ENCODE measurements around the gene NTPCR. TPM values are rescaled to one million over a fixed set of nuclear protein-coding genes. Genes with fewer than 3 reads are reported as not detected.

Gene NTPCR
- total RNA-seq, 2 experiments from 2014 or later: 30.4 to 35.0 TPM

- POLR2A ChIA-PET: interaction anchor here (0.6 kb wide), 1 partner anchor 172 kb away, joined by 3 read pairs; no protein-coding TSS in a partner anchor
- H3K27ac Mint-ChIP-seq: no peak overlapping the region
These were observed 2.4 kb downstream of the NTPCR start for GRCh38 chr1:232952514-232953499.

DNA sequence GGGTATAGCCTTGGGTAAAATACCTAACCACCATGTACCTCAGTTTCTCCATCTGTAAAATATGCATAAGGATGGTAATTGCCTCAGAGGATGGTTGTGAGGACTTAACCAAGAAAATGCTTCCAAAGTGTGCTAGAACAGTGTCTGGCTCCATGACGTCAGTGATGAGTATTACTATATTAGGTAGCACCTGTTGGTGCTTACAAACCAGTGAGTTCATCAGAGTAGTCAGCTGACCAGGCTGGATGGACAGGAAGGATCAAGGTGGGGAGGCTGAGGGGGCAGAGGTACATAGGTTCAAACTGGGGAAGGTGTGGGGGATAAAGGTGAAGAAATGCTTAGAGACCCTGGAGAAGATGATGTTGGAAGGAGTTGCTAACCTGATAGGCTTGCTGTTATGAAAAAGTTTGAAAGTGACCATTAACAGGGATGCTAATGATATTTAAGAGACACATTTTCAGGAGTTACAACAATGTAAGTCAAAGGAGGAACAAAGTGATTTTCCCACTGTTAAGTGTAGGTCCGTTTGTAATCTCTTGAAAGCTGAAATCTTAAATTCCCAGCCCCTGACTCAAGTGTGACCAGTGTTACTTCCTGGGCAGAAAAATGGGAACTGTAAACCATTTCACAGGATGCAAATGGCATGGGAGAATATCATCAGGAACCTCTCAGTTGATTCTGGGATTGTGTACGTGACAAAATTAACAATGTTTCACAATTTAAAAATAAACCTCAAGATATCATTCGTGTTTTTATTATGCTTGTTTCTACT is 4.4 kb downstream of the NTPCR start:
- peaks cover 25% of the 10 kb centered on the region for H3K4me1 Mint-ChIP-seq (ENCODE audit: low read depth)
- CTCF ChIA-PET: no interaction called here
- intact Hi-C loops (cut with micrococcal nuclease): loop anchor here (10.0 kb wide), 1 partner anchor 320 kb away; the partner anchor contains the start of gene SIPA1L2
- ATAC-seq (no peak), DNase-seq (no peak)
- H3K36me3 Mint-ChIP-seq (ENCODE audit: low read depth): peaks cover 34% of the 10 kb centered on the region
- POLR2A ChIA-PET: no interaction called here
- no peaks in the 10 kb centered on the region for H3K27me3 Mint-ChIP-seq
- no peak overlapping the region for H3K4me3 Mint-ChIP-seq
- no peak overlapping the region for H3K27ac Mint-ChIP-seq
- TF ChIP-seq CTCF (IDR thresholded peaks at IDR 0.05): no peak
- H3K9me3 Mint-ChIP-seq: no peaks in the 10 kb centered on the region

More at GRCh38 chr1:232952514-232953499, 2.4 kb downstream of the NTPCR start:
- Mint-ChIP-seq H3K9me3 (no peaks in the 10 kb centered on the region), H3K4me1 (ENCODE audit: low read depth) (peaks cover 33% of the 10 kb centered on the region), H3K27me3 (no peaks in the 10 kb centered on the region), H3K4me3 (no peak overlapping the region), H3K36me3 (ENCODE audit: low read depth) (peaks cover 16% of the 10 kb centered on the region)
- intact Hi-C loops (cut with micrococcal nuclease): loop anchor here (10.0 kb wide), 1 partner anchor 318 kb away; the partner anchor contains the start of gene SIPA1L2
- TF ChIP-seq CTCF (IDR thresholded peaks at IDR 0.05): peak; percentile 76
- ATAC-seq (no peak), DNase-seq (peak; percentile 37)
- CTCF ChIA-PET: interaction anchor here (0.7 to 3.1 kb wide), 9 partner anchors 8 to 1356 kb away, joined by 3 to 17 read pairs (median 3); no protein-coding TSS in a partner anchor

DNA sequence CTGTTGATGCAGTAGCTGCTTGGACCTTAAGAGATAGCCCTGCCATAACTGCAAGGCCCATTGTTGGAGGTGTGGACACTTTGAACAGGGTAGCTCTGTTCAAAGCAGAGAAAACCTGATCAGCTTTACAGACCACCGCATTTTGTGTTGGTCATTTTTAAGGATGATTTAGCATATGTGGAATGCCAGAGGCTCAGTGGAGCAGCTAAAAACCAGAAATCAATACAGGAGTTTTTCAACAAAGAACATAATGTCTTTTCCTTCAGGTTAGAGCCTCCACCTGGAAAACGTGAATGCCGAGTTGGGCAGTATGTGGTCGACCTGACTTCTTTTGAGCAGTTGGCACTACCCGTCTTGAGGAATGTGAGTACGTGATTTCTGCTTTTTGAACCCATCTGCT is 5.7 kb downstream of the NTPCR start:
- peaks cover 25% of the 10 kb centered on the region for H3K4me1 Mint-ChIP-seq (ENCODE audit: low read depth)
- H3K4me3 Mint-ChIP-seq: no peak overlapping the region
- ATAC-seq (no peak), DNase-seq (no peak)
- no peak for TF ChIP-seq CTCF (IDR thresholded peaks at IDR 0.05)
- peaks cover 40% of the 10 kb centered on the region for H3K36me3 Mint-ChIP-seq (ENCODE audit: low read depth)
- no peak overlapping the region for H3K27ac Mint-ChIP-seq
- intact Hi-C loops (cut with micrococcal nuclease): loop anchor here (10.0 kb wide), 1 partner anchor 321 kb away; the partner anchor contains the start of gene SIPA1L2
- no peaks in the 10 kb centered on the region for H3K27me3 Mint-ChIP-seq
- POLR2A ChIA-PET: no interaction called here
- no peaks in the 10 kb centered on the region for H3K9me3 Mint-ChIP-seq
- CTCF ChIA-PET: no interaction called here

DNA sequence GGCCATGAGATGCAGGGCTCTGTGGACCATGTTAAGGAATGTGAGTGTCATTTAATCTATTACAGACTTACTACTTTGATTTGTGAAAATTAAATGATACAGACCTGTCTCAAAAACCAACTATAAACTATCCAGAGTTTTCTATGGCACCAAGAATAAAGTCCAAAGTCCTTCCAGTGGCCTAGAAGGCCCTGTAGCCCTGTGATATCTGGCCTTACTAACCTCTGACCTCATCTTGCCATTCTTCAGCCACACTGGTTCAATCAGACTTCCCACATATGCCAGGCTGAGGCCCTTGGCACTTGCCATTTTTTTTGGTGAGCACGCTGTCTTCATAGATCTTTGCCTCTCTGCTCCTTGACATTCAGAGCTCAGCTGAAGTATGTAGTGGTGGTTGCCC is 7.7 kb downstream of the NTPCR start:
- no peak for TF ChIP-seq CTCF (IDR thresholded peaks at IDR 0.05)

More for the DNA sequence above, 7.7 kb downstream of the NTPCR start:
- H3K9me3 Mint-ChIP-seq: no peaks in the 10 kb centered on the region
- H3K27me3 Mint-ChIP-seq: no peaks in the 10 kb centered on the region
- ChIA-PET CTCF (interaction anchor here (1.3 kb wide), 1 partner anchor 22 kb away, joined by 3 read pairs; no protein-coding TSS in a partner anchor), POLR2A (no interaction called here)
- intact Hi-C loops (cut with micrococcal nuclease): loop anchor here (10.0 kb wide), 1 partner anchor 323 kb away; the partner anchor contains the start of gene SIPA1L2
- peaks cover 44% of the 10 kb centered on the region for H3K36me3 Mint-ChIP-seq (ENCODE audit: low read depth)
- no peak overlapping the region for H3K4me3 Mint-ChIP-seq
- H3K27ac Mint-ChIP-seq: no peak overlapping the region
- no peak for ATAC-seq
- DNase-seq: no peak
- H3K4me1 Mint-ChIP-seq (ENCODE audit: low read depth): peaks cover 13% of the 10 kb centered on the region
